Peyer's patch (tissue), 4 donors: ENCODE measurements around the gene PGLYRP3.

Source experiments
- CTCF ChIP-seq, 6 experiments: fragments of 450-650 bp in 4 of 6; fragments of 200-600 bp in 2 of 6; sonication (generic) in 1 of 6; IDR thresholded peaks; one replicate each; pipeline ENCODE4 v1.5.1; 2017 to 2019; ENCODE audit warnings: antibody characterized with exemption in 6 of 6, mild to moderate bottlenecking in 3 of 6, moderate library complexity in 1 of 6
- POLR2A ChIP-seq, 2 donors: fragments of 450-650 bp; IDR thresholded peaks; one replicate each; pipeline ENCODE4 v1.5.1; 2017; ENCODE audit warnings: antibody characterized with exemption in 2 of 2, mild to moderate bottlenecking in 2 of 2, moderate library complexity in 2 of 2

- TF ChIP-seq CTCF (IDR thresholded peaks at IDR 0.05) (no peak), POLR2A (IDR thresholded peaks at IDR 0.05) (no peak)
Observed at GRCh38 chr1:153356392-153357075, 43.8 kb upstream of the PGLYRP3 start.
